Measurements from ENCODE around the gene DRGX. TPM values are rescaled to one million over a fixed set of nuclear protein-coding genes. Genes with fewer than 3 reads are reported as not detected.

The DRGX gene
- total and polyA plus RNA-seq, 10 of the 15 experiments (the other 5 are each of a cell fraction or from before 2014, with no cell fraction given), result not detected

- RAD21 ChIA-PET (ENCODE audit: unreplicated experiment), result no interaction called here
- in situ Hi-C loops (cut with MboI), result loop anchor here (5.0 kb wide), 1 partner anchor 101 kb away; no protein-coding TSS in a partner anchor
- H3K4me1 ChIP-seq (ENCODE audit: control insufficient read depth, insufficient read depth, low read length), result no peaks in the 10 kb centered on the region
- no peak overlapping the region for H3K9ac ChIP-seq (ENCODE audit: control insufficient read depth, insufficient read depth, low read length)
- TF ChIP-seq RAD21 (IDR thresholded peaks at IDR 0.05; ENCODE audit: insufficient read depth, low read depth, low read length), result no peak
- H3K36me3 ChIP-seq (ENCODE audit: control insufficient read depth in 2 of 2, insufficient read depth in 2 of 2, low read length in 1 of 2), result no peaks in the 10 kb centered on the region
- H3K27ac ChIP-seq (ENCODE audit: control insufficient read depth, insufficient read depth), result no peak overlapping the region
- no peak for DNase-seq (ENCODE audit: low read depth, low spot score)
- ATAC-seq, result no peak
- no peak overlapping the region for H3K4me3 ChIP-seq
- SMC1A ChIA-PET (ENCODE audit: uncharacterized antibody, unreplicated experiment), result interaction anchor here (1.7 kb wide), 1 partner anchor 96 kb away, joined by 5 read pairs; no protein-coding TSS in a partner anchor
- FAIRE-seq, result no peak
- no peaks in the 10 kb centered on the region for H4K20me1 ChIP-seq (ENCODE audit: control insufficient read depth, insufficient read depth)
- H3K9me3 ChIP-seq (replicated peaks; ENCODE audit: control insufficient read depth, insufficient read depth, low read length), result no peaks in the 10 kb centered on the region
- intact Hi-C loops (cut with micrococcal nuclease; ENCODE audit: unreplicated experiment), result no loop called here
- no peaks in the 10 kb centered on the region for H3K79me2 ChIP-seq (ENCODE audit: control insufficient read depth, insufficient read depth, low read length)
- BruUV-seq (replicated peaks), result no TSS peak
- POLR2A ChIA-PET, result no interaction called here
- CTCF ChIA-PET, result interaction anchor here (0.7 to 4.0 kb wide), 2 partner anchors 8 to 254 kb away, joined by 3 to 17 read pairs; no protein-coding TSS in a partner anchor
- no peak overlapping the region for H3K4me2 ChIP-seq (ENCODE audit: control insufficient read depth, insufficient read depth)
- WGBS (ENCODE audit: insufficient coverage, insufficient replicate concordance, low lambda C conversion rate, missing lambda C conversion rate), result 0% methylated on average over 2 of the region's 2 CpGs
- no peak overlapping the region for H2AFZ ChIP-seq (ENCODE audit: control insufficient read depth, low read depth, low read length)
- H3K27me3 ChIP-seq (replicated peaks in 1 of 2; ENCODE audit: control insufficient read depth in 2 of 2, insufficient read depth in 2 of 2, low read length in 1 of 2), result peaks cover 0 to 1% of the 10 kb centered on the region in 2 experiments; a peak in 1 of 4 replicates
These were observed 20.0 kb upstream of the DRGX start for GRCh38 chr10:49415846-49416245.

DNA sequence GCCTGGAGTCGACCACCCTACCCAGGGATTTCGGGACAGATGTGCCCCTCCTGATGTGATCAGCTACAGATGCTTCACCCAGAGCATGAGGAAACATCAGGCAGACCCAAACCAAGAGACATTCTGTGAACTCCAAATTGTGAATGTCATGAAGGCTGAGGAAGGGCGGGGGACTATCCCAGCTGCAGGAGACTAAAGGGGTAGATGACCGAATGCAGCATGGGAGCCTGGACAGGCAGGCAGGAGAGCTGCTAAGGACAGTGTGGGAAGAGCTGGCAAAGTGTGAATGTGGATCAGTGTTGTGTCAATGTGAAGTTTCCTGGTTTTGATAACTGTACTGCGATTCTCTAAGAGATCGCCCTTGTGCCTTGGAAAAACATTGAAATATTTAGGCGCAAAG lies 19.2 kb upstream of the DRGX start:
- ChIA-PET CTCF (interaction anchor here (0.7 to 0.9 kb wide), 2 partner anchors 30 to 253 kb away, joined by 3 to 4 read pairs; no protein-coding TSS in a partner anchor), POLR2A (no interaction called here), SMC1A (ENCODE audit: uncharacterized antibody, unreplicated experiment) (interaction anchor here (1.7 kb wide), 1 partner anchor 97 kb away, joined by 5 read pairs; no protein-coding TSS in a partner anchor), RAD21 (ENCODE audit: unreplicated experiment) (no interaction called here)
- ATAC-seq, result no peak
- H3K4me1 ChIP-seq (ENCODE audit: control insufficient read depth, insufficient read depth, low read length), result no peaks in the 10 kb centered on the region
- WGBS (ENCODE audit: insufficient coverage, insufficient replicate concordance, low lambda C conversion rate, missing lambda C conversion rate), result 33% methylated on average over 7 of the region's 7 CpGs
- peaks cover 0 to 1% of the 10 kb centered on the region in 2 experiments; a peak in 1 of 4 replicates for H3K27me3 ChIP-seq (replicated peaks in 1 of 2; ENCODE audit: control insufficient read depth in 2 of 2, insufficient read depth in 2 of 2, low read length in 1 of 2)
- no peak for DNase-seq (ENCODE audit: low read depth, low spot score)
- in situ Hi-C loops (cut with MboI), result loop anchor here (5.0 kb wide), 1 partner anchor 102 kb away; no protein-coding TSS in a partner anchor
- H3K27ac ChIP-seq (ENCODE audit: control insufficient read depth, insufficient read depth), result no peak overlapping the region
- H4K20me1 ChIP-seq (ENCODE audit: control insufficient read depth, insufficient read depth), result no peaks in the 10 kb centered on the region
- FAIRE-seq, result no peak
- no peak overlapping the region for H3K9ac ChIP-seq (ENCODE audit: control insufficient read depth, insufficient read depth, low read length)
- BruUV-seq (replicated peaks), result no TSS peak
- no peaks in the 10 kb centered on the region for H3K79me2 ChIP-seq (ENCODE audit: control insufficient read depth, insufficient read depth, low read length)
- intact Hi-C loops (cut with micrococcal nuclease; ENCODE audit: unreplicated experiment), result no loop called here
- H3K4me3 ChIP-seq, result no peak overlapping the region
- no peaks in the 10 kb centered on the region for H3K9me3 ChIP-seq (replicated peaks; ENCODE audit: control insufficient read depth, insufficient read depth, low read length)
- no peak overlapping the region for H2AFZ ChIP-seq (ENCODE audit: control insufficient read depth, low read depth, low read length)
- no peaks in the 10 kb centered on the region for H3K36me3 ChIP-seq (ENCODE audit: control insufficient read depth in 2 of 2, insufficient read depth in 2 of 2, low read length in 1 of 2)
- H3K4me2 ChIP-seq (ENCODE audit: control insufficient read depth, insufficient read depth), result no peak overlapping the region
- TF ChIP-seq, protein P1, sequence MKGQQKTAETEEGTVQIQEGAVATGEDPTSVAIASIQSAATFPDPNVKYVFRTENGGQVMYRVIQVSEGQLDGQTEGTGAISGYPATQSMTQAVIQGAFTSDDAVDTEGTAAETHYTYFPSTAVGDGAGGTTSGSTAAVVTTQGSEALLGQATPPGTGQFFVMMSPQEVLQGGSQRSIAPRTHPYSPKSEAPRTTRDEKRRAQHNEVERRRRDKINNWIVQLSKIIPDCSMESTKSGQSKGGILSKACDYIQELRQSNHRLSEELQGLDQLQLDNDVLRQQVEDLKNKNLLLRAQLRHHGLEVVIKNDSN (IDR thresholded peaks at IDR 0.05; ENCODE audit: borderline replicate concordance, extremely low read length, insufficient read depth, low read depth, low read length), result no peak
- TF ChIP-seq ETV6 (conservative IDR thresholded peaks at IDR 0.05 in 1 of 2, IDR thresholded peaks at IDR 0.05 in 1 of 2; ENCODE audit: borderline replicate concordance in 1 of 2, low read depth in 1 of 2), result no peak
- no peak for TF ChIP-seq EED (IDR thresholded peaks at IDR 0.05; ENCODE audit: low read depth)
- TF ChIP-seq ZNF24 (IDR thresholded peaks at IDR 0.05), result no peak
- TF ChIP-seq BRCA1 (IDR thresholded peaks at IDR 0.05; ENCODE audit: low read depth, low read length), result no peak
- TF ChIP-seq CBX3 (IDR thresholded peaks at IDR 0.05; ENCODE audit: borderline replicate concordance, low read depth), result no peak
- no peak for TF ChIP-seq FOXM1 (IDR thresholded peaks at IDR 0.05; ENCODE audit: low read depth, low read length)
- TF ChIP-seq MLLT1 (IDR thresholded peaks at IDR 0.05), result no peak
- no peak for TF ChIP-seq STAT1 (conservative IDR thresholded peaks at IDR 0.05)
- TF ChIP-seq SIN3A (IDR thresholded peaks at IDR 0.05; ENCODE audit: low read depth, low read length), result no peak
- TF ChIP-seq SMAD1 (IDR thresholded peaks at IDR 0.05; ENCODE audit: low read depth, partially characterized antibody), result no peak
- TF ChIP-seq HDAC6 (IDR thresholded peaks at IDR 0.05; ENCODE audit: unreplicated experiment), result no peak
- TF ChIP-seq SPI1 (IDR thresholded peaks at IDR 0.05; ENCODE audit: borderline replicate concordance, insufficient read depth, low read depth, low read length), result no peak
- no peak for TF ChIP-seq BHLHE40 (IDR thresholded peaks at IDR 0.05; ENCODE audit: borderline replicate concordance in 1 of 2, low read depth in 2 of 2, low read length in 1 of 2)
- no peak for TF ChIP-seq RAD21 (IDR thresholded peaks at IDR 0.05; ENCODE audit: insufficient read depth, low read depth, low read length)

Data from GM12878 (cell line).